Measurements from ENCODE around the gene VPS45. TPM values are rescaled to one million over a fixed set of nuclear protein-coding genes. Genes with fewer than 3 reads are reported as not detected.

The VPS45 gene
- total RNA-seq, 4 donors from 2014 or later = 16.1 to 47.5 (median 34.7) TPM

- WGBS, 2 donors (ENCODE audit: low coverage in 1 of 2) = 50 to 51% methylated on average over 5 of the region's 5 CpGs
- Histone ChIP-seq H3K27ac (peak overlapping the region; percentile 59 to 76 (median 65)), H3K4me1 (peaks cover 0 to 16% (median 8%) of the 10 kb centered on the region in 4 donors), H3K27me3 (no peaks in the 10 kb centered on the region), H3K9me3 (no peaks in the 10 kb centered on the region), H3K4me3 (no peak overlapping the region), H3K36me3 (no peaks in the 10 kb centered on the region)
- intact Hi-C loops (cut with DNase I; ENCODE audit: low total_unique reads) = no loop called here
- peak; percentile 62 for TF ChIP-seq POLR2A (IDR thresholded peaks at IDR 0.05)
- TF ChIP-seq POLR2AphosphoS5 (IDR thresholded peaks at IDR 0.05) = peak in 2 of 3 donors; percentile 55 to 76
- no peak for TF ChIP-seq CTCF (IDR thresholded peaks at IDR 0.05)
- TF ChIP-seq EP300 (IDR thresholded peaks at IDR 0.05; ENCODE audit: low read depth) = no peak
- in situ Hi-C loops (cut with MboI; ENCODE audit: low pct_ligation_motif_present in 1 of 4, low pct_unique_long_range_greater_than_20kb in 1 of 4, low sequenced_read_pairs in 3 of 4) = no loop called here
- DNase-seq = peak; percentile 46
Observed at GRCh38 chr1:150021191-150021694, 46.3 kb upstream of the VPS45 start.

- Histone ChIP-seq H3K9me3 (no peaks in the 10 kb centered on the region), H3K36me3 (no peaks in the 10 kb centered on the region), H3K27me3 (no peaks in the 10 kb centered on the region), H3K27ac (peak overlapping the region in 3 of 4 donors; percentile 59 to 76 (median 62)), H3K4me1 (peaks cover 0 to 16% (median 7%) of the 10 kb centered on the region in 4 donors), H3K4me3 (no peak overlapping the region)
- no peak for DNase-seq
- in situ Hi-C loops (cut with MboI; ENCODE audit: low pct_ligation_motif_present in 1 of 4, low pct_unique_long_range_greater_than_20kb in 1 of 4, low sequenced_read_pairs in 3 of 4) (no loop called here), intact Hi-C loops (cut with DNase I; ENCODE audit: low total_unique reads) (no loop called here)
- no peak for TF ChIP-seq EP300 (IDR thresholded peaks at IDR 0.05; ENCODE audit: low read depth)
- TF ChIP-seq POLR2A (IDR thresholded peaks at IDR 0.05) = no peak
- TF ChIP-seq CTCF (IDR thresholded peaks at IDR 0.05) = no peak
- no peak for TF ChIP-seq POLR2AphosphoS5 (IDR thresholded peaks at IDR 0.05)
- 72 to 81% methylated on average over 5 to 6 of the region's 6 CpGs for WGBS, 2 donors (ENCODE audit: low coverage in 1 of 2)
Observed at GRCh38 chr1:150022357-150022756, 45.2 kb upstream of the VPS45 start.

- DNase-seq = no peak
- H3K36me3 ChIP-seq = no peaks in the 10 kb centered on the region
- H3K27me3 ChIP-seq = no peaks in the 10 kb centered on the region
- TF ChIP-seq CTCF (IDR thresholded peaks at IDR 0.05) = no peak
- no peak for TF ChIP-seq POLR2AphosphoS5 (IDR thresholded peaks at IDR 0.05)
- no peak for TF ChIP-seq EP300 (IDR thresholded peaks at IDR 0.05; ENCODE audit: low read depth)
- no peak for TF ChIP-seq POLR2A (IDR thresholded peaks at IDR 0.05)
- H3K4me3 ChIP-seq = no peak overlapping the region
- peaks cover 0 to 16% (median 6%) of the 10 kb centered on the region in 4 donors for H3K4me1 ChIP-seq
- intact Hi-C loops (cut with DNase I; ENCODE audit: low total_unique reads) (no loop called here), in situ Hi-C loops (cut with MboI; ENCODE audit: low pct_ligation_motif_present in 1 of 4, low pct_unique_long_range_greater_than_20kb in 1 of 4, low sequenced_read_pairs in 3 of 4) (no loop called here)
- WGBS, 2 donors (ENCODE audit: low coverage in 1 of 2) = 89 to 93% methylated on average over 2 of the region's 2 CpGs
- H3K9me3 ChIP-seq = no peaks in the 10 kb centered on the region
- H3K27ac ChIP-seq = no peak overlapping the region
Observed at GRCh38 chr1:150024156-150024555, 43.4 kb upstream of the VPS45 start.

GRCh38 chr1:150028322-150028721 lies 39.3 kb upstream of the VPS45 start:
- H3K9me3 ChIP-seq = no peaks in the 10 kb centered on the region
- no peaks in the 10 kb centered on the region for H3K4me1 ChIP-seq
- WGBS, 2 donors (ENCODE audit: low coverage in 1 of 2) = 89 to 100% methylated on average over 1 of the region's 1 CpG
- no peak for TF ChIP-seq POLR2A (IDR thresholded peaks at IDR 0.05)
- no peak for TF ChIP-seq POLR2AphosphoS5 (IDR thresholded peaks at IDR 0.05)
- no peak for TF ChIP-seq CTCF (IDR thresholded peaks at IDR 0.05)
- TF ChIP-seq EP300 (IDR thresholded peaks at IDR 0.05; ENCODE audit: low read depth) = no peak
- no peak for DNase-seq
- H3K4me3 ChIP-seq = no peak overlapping the region
- intact Hi-C loops (cut with DNase I; ENCODE audit: low total_unique reads) = no loop called here
- in situ Hi-C loops (cut with MboI; ENCODE audit: low pct_ligation_motif_present in 1 of 4, low pct_unique_long_range_greater_than_20kb in 1 of 4, low sequenced_read_pairs in 3 of 4) = no loop called here
- no peak overlapping the region for H3K27ac ChIP-seq
- H3K36me3 ChIP-seq = no peaks in the 10 kb centered on the region
- H3K27me3 ChIP-seq = no peaks in the 10 kb centered on the region

Data from transverse colon (tissue), 4 donors.